ENCODE measurements around the gene CLIP2. TPM values are rescaled to one million over a fixed set of nuclear protein-coding genes. Genes with fewer than 3 reads are reported as not detected.
"Not testable (repeated sequence)": the region's sequence is repeated elsewhere in the genome, so short reads cannot be mapped to it uniquely, and the experiment has no call there.

CLIP2 gene
- total RNA-seq, 1 experiment from 2014 or later: 35.1 TPM

- DNase-seq (ENCODE audit: extremely low read depth, low read depth): no peak
These were observed 36.0 kb downstream of the CLIP2 start for GRCh38 chr7:74325210-74325565.

DNA sequence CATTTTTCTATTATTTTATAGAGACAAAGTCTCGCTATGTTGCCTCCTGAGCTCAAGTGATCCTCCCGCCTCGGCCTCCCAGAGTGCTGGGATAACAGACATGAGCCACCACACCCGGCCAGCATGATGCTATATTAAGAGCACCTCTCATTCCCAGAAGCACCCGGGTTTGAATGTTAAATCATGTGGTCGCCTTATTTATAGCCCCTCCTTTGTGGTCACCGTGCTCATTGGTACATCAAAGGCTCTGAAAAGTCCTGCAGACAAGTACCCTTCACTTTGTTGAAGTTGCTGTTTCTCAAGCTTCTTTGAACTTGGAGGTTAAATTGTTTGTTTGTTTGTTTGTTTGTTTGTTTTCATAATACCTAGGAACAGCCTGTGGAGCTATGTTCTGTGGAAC lies 40.0 kb downstream of the CLIP2 start:
- no peak for DNase-seq (ENCODE audit: extremely low read depth, low read depth)

DNA sequence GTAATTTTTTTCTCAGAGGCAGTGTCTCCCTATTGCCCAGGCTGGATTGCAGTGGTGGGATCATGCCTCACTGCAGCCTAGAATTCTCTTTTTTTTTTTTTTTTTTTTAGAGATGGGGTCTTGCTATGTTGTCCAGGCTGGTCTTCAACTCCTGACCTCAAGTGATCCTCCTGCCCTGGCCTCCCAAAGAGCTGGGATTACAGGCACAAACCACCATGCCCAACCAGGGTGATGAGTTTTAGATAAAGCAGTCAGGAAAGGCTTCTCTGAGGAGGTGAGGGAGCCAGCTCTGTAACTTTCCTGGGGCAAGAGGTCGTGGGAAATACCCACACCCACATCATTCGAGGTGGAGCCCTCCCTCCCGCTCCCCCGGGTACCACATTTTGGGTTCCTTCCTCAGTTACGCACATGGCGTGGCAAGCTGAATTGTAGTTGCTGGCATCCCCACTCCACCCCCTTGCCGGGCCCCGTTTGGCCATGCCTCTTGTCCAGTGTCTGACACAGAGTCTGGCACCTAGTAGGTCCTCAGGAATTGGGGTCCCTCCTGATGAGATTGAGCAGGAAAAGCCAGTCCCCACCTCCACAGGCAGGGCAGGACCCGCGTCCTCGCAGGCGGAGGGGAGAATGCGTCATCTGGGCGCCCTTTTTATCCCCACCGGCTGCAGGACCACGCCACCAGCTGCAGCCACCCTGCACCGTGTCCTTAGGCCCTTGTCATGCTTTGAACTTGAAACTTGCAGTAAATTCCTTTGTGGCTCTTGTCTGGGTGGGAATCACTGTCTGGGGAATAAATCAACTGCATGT lies 43.4 kb downstream of the CLIP2 start:
- no peak for DNase-seq (ENCODE audit: extremely low read depth, low read depth)

DNA sequence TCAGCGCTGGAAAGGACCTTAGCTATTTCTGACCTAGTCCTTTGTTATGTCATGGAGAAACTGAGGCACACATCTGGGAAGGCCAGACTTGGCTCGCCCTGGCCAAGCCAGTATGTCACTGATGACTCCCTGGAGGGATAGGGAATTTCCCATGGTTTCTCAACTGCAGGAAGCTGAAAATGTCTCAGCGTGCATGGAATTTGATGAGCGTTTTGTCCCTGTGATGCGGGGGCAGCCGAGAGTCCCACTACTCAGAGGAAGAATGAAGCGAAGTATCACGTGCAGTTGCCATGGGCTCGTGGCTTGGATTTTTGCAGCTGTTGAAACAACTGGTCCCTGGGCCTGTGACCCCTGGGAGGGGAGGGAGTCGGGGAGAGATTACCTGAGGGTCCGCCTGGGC lies 44.8 kb downstream of the CLIP2 start:
- no peak for DNase-seq (ENCODE audit: extremely low read depth, low read depth)

- no peak for DNase-seq (ENCODE audit: extremely low read depth, low read depth)
These were observed 48.7 kb downstream of the CLIP2 start for GRCh38 chr7:74337926-74338325.

DNA sequence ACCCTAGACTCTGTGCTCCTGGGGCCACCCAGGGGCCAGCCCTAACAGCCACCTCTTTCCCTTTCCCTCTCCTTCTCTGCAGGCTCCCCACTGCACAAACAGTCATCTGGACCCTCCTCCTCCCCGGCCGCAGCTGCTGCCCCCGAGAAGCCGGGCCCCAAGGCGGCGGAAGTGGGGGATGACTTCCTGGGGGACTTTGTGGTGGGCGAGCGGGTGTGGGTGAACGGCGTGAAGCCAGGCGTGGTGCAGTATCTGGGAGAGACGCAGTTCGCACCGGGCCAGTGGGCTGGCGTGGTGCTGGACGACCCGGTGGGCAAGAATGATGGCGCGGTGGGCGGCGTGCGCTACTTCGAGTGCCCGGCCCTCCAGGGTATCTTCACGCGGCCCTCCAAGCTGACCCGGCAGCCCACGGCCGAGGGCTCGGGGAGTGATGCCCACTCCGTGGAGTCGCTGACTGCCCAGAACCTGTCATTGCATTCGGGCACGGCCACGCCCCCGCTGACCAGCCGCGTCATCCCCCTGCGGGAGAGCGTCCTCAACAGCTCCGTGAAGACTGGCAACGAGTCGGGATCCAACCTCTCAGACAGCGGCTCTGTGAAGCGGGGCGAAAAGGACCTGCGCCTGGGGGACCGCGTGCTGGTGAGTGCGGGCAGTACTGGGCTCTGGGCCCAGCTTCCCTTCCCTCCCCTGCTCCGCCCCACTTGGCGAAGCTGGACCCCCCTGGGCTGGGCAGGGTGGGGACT lies 49.3 kb downstream of the CLIP2 start:
- DNase-seq (ENCODE audit: extremely low read depth, low read depth): no peak

DNA sequence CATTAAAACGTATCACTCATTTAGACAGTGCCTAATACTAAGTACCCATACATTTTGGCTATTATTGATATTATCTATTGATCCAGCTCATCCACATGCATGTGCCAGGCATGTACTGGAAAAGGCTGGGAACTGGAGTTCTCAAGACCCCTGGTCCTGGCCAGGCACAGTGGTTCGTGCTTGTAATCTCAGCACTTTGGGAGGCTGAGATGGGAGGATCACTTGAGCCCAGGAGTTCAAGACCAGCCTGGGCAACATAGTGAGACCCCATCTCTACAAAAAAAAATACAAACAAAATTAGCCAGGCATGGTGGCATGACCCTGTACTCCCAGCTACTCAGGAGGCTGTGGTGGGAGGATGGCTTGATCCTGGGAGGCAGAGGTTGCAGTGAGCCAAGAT lies 50.4 kb downstream of the CLIP2 start:
- not testable (repeated sequence) for DNase-seq (ENCODE audit: extremely low read depth, low read depth)

- no peak for DNase-seq (ENCODE audit: extremely low read depth, low read depth)
These were observed 54.3 kb downstream of the CLIP2 start for GRCh38 chr7:74343281-74344131.

GRCh38 chr7:74344132-74344496 lies 54.9 kb downstream of the CLIP2 start:
- no peak for DNase-seq (ENCODE audit: extremely low read depth, low read depth)

DNA sequence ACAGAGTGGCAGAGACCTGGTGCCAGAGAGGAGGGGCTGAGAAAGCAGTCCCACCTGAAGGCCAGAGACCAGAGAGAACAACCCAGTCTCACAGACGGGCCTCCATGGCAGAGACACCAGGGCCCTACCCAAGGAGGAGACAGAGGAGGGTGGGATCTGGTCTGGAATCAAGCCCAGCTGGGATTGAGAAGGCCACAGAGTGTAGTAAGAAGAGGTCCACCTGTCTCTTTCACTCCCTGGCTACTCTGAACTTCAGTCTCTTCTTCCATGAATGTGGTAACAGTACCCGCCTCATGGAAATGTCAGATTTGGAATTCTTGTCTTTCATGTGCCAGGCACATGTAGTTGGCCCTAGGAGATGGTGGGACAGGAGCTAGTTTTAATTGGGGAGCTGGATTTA lies 55.6 kb downstream of the CLIP2 start:
- no peak for DNase-seq (ENCODE audit: extremely low read depth, low read depth)

- DNase-seq (ENCODE audit: extremely low read depth, low read depth): no peak
These were observed 56.8 kb downstream of the CLIP2 start for GRCh38 chr7:74345970-74346369.

- DNase-seq (ENCODE audit: extremely low read depth, low read depth): no peak
These were observed 60.4 kb downstream of the CLIP2 start for GRCh38 chr7:74349621-74350020.

GRCh38 chr7:74350751-74351150 lies 61.5 kb downstream of the CLIP2 start:
- no peak for DNase-seq (ENCODE audit: extremely low read depth, low read depth)

- DNase-seq (ENCODE audit: extremely low read depth, low read depth): no peak
These were observed 62.6 kb downstream of the CLIP2 start for GRCh38 chr7:74351836-74352235.

GRCh38 chr7:74352551-74353138 lies 63.4 kb downstream of the CLIP2 start:
- not testable (repeated sequence) for DNase-seq (ENCODE audit: extremely low read depth, low read depth)

- no peak for DNase-seq (ENCODE audit: extremely low read depth, low read depth)
These were observed 64.8 kb downstream of the CLIP2 start for GRCh38 chr7:74354009-74354408.

GRCh38 chr7:74355091-74355490 lies 65.9 kb downstream of the CLIP2 start:
- peak; percentile 56 for DNase-seq (ENCODE audit: extremely low read depth, low read depth)

- no peak for DNase-seq (ENCODE audit: extremely low read depth, low read depth)
These were observed 67.5 kb downstream of the CLIP2 start for GRCh38 chr7:74356589-74357315.

DNA sequence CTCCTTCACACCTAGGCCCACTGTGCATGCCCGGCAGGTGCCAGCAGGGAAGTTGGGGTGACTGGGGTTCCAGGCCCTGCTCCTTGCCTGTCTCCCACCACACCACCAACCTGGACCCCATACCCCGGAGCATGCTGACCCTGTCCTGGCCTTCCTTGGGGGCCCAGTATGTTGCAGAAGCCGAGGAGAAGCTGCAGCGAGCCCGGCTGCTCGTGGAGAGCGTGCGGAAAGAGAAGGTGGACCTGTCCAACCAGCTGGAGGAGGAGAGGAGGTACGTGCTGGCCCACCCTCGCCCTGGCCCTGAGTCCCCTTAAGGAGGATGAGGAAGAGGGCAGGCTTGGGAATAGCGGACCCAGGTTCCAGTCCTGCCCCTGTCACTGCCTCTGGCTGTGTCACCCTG lies 70.8 kb downstream of the CLIP2 start:
- DNase-seq (ENCODE audit: extremely low read depth, low read depth): no peak

- no peak for DNase-seq (ENCODE audit: extremely low read depth, low read depth)
These were observed 73.1 kb downstream of the CLIP2 start for GRCh38 chr7:74362266-74362665.

Data from NCI-H460 (cell line).